Tibial nerve (tissue), 4 donors: ENCODE results near the gene GRXCR1. TPM values are rescaled to one million over a fixed set of nuclear protein-coding genes. Genes with fewer than 3 reads are reported as not detected.

Experiments
- DNase-seq, 2 donors: peaks; one replicate each; pipeline ENCODE4 v3.0.0-alpha.2; 2019; ENCODE audit warnings: low spot score in 2 of 2
- H3K27ac ChIP-seq, 4 donors: fragments of 200-600 bp; sonication (generic) in 3 of 4; one replicate each; pipeline ENCODE4 v1.5.1; 2017 to 2019; ENCODE audit warnings: mild to moderate bottlenecking in 1 of 4
- H3K27me3 ChIP-seq, 2 donors: fragments of 200-600 bp; sonication (generic) in 1 of 2; one replicate each; pipeline versions ENCODE4 v1.5.1 to v1.6.0; 2017 to 2019
- H3K36me3 ChIP-seq, 3 donors: fragments of 200-600 bp; sonication (generic); one replicate each; pipeline ENCODE4 v1.5.1; 2018 to 2019
- H3K4me1 ChIP-seq, 4 donors: fragments of 200-600 bp; sonication (generic) in 3 of 4; one replicate each; pipeline ENCODE4 v1.5.1; 2017 to 2019
- H3K4me3 ChIP-seq, 4 donors: fragments of 200-600 bp; sonication (generic) in 3 of 4; one replicate each; pipeline ENCODE4 v1.5.1; 2017 to 2019; ENCODE audit warnings: mild to moderate bottlenecking in 1 of 4, moderate library complexity in 1 of 4
- H3K9me3 ChIP-seq, 4 donors: fragments of 200-600 bp; sonication (generic) in 3 of 4; one replicate each; pipeline ENCODE4 v1.5.1; 2017 to 2019
- CTCF ChIP-seq, 5 experiments: fragments of 200-600 bp in 3 of 5; fragments of 450-650 bp in 2 of 5; sonication (generic) in 3 of 5; IDR thresholded peaks; one replicate each; pipeline ENCODE4 v1.5.1; 2016 to 2019; ENCODE audit warnings: antibody characterized with exemption in 5 of 5, mild to moderate bottlenecking in 3 of 5, moderate library complexity in 2 of 5
- EP300 ChIP-seq, 2 donors: sonication (generic); formaldehyde crosslinking; IDR thresholded peaks; one replicate each; pipeline ENCODE4 v1.6.1; 2017; ENCODE audit warnings: antibody characterized with exemption in 2 of 2, mild to moderate bottlenecking in 1 of 2
- POLR2A ChIP-seq, 2 donors: fragments of 450-650 bp; IDR thresholded peaks; one replicate each; pipeline ENCODE4 v1.6.1; 2017; ENCODE audit warnings: antibody characterized with exemption in 2 of 2, mild to moderate bottlenecking in 2 of 2, moderate library complexity in 2 of 2
- WGBS, 2 donors: methylation state at CpG; one replicate each; pipeline ENCODE4 v1.1.5; 2018; 5-methylcytosine and 5-hydroxymethylcytosine counted together
- total RNA-seq, 4 donors: library from RNA; depleted of rRNA; stranded (reverse); fragments of >200 nt; gene quantifications; one replicate each; pipeline ENCODE4 v1.1.0, GENCODE V29; 2016

GRXCR1 gene
- total RNA-seq, 4 donors from 2014 or later = not detected

- TF ChIP-seq EP300 (IDR thresholded peaks at IDR 0.05) (no peak), POLR2A (IDR thresholded peaks at IDR 0.05) (no peak), CTCF (IDR thresholded peaks at IDR 0.05) (peak; percentile 51 to 80 (median 70))
- WGBS, 2 donors = 14 to 16% methylated on average over 3 of the region's 3 CpGs
- no peaks in the 10 kb centered on the region for H3K4me1 ChIP-seq
- no peaks in the 10 kb centered on the region for H3K36me3 ChIP-seq
- peak; percentile 20 to 82 for DNase-seq
- H3K27me3 ChIP-seq = peaks cover 0 to 8% of the 10 kb centered on the region in 2 donors
- no peaks in the 10 kb centered on the region for H3K9me3 ChIP-seq
- H3K4me3 ChIP-seq = no peak overlapping the region
- H3K27ac ChIP-seq = no peak overlapping the region
Observed at GRCh38 chr4:42865572-42866189, 26.8 kb upstream of the GRXCR1 start.

GRCh38 chr4:42871261-42871660 lies 21.3 kb upstream of the GRXCR1 start:
- TF ChIP-seq CTCF (IDR thresholded peaks at IDR 0.05) = no peak
- no peak for TF ChIP-seq EP300 (IDR thresholded peaks at IDR 0.05)
- no peak overlapping the region for H3K4me3 ChIP-seq
- H3K4me1 ChIP-seq = no peaks in the 10 kb centered on the region
- H3K36me3 ChIP-seq = no peaks in the 10 kb centered on the region
- H3K9me3 ChIP-seq = no peaks in the 10 kb centered on the region
- H3K27me3 ChIP-seq = peaks cover 0 to 8% of the 10 kb centered on the region in 2 donors
- no peak overlapping the region for H3K27ac ChIP-seq
- WGBS, 2 donors = 61 to 70% methylated on average over 5 of the region's 5 CpGs
- no peak for DNase-seq

GRCh38 chr4:42871671-42872290 lies 20.7 kb upstream of the GRXCR1 start:
- H3K4me1 ChIP-seq = no peaks in the 10 kb centered on the region
- H3K27ac ChIP-seq = no peak overlapping the region
- TF ChIP-seq POLR2A (IDR thresholded peaks at IDR 0.05) = no peak
- no peak for TF ChIP-seq CTCF (IDR thresholded peaks at IDR 0.05)
- TF ChIP-seq EP300 (IDR thresholded peaks at IDR 0.05) = no peak
- WGBS, 2 donors = 46 to 65% methylated on average over 2 of the region's 2 CpGs
- H3K36me3 ChIP-seq = no peaks in the 10 kb centered on the region
- H3K9me3 ChIP-seq = no peaks in the 10 kb centered on the region
- no peak for DNase-seq
- no peak overlapping the region for H3K4me3 ChIP-seq
- H3K27me3 ChIP-seq = peaks cover 0 to 8% of the 10 kb centered on the region in 2 donors

GRCh38 chr4:42878863-42879262 lies 13.7 kb upstream of the GRXCR1 start:
- H3K27me3 ChIP-seq = no peaks in the 10 kb centered on the region
- no peaks in the 10 kb centered on the region for H3K9me3 ChIP-seq
- no peak overlapping the region for H3K4me3 ChIP-seq
- no peak for DNase-seq
- H3K4me1 ChIP-seq = no peaks in the 10 kb centered on the region
- WGBS, 2 donors = 13 to 25% methylated on average over 3 of the region's 3 CpGs
- TF ChIP-seq CTCF (IDR thresholded peaks at IDR 0.05) (no peak), POLR2A (IDR thresholded peaks at IDR 0.05) (no peak), EP300 (IDR thresholded peaks at IDR 0.05) (no peak)
- H3K27ac ChIP-seq = no peak overlapping the region
- no peaks in the 10 kb centered on the region for H3K36me3 ChIP-seq

GRCh38 chr4:42881253-42881652 lies 11.3 kb upstream of the GRXCR1 start:
- WGBS, 2 donors = 42 to 43% methylated on average over 2 of the region's 2 CpGs
- TF ChIP-seq EP300 (IDR thresholded peaks at IDR 0.05) = no peak
- no peak for TF ChIP-seq CTCF (IDR thresholded peaks at IDR 0.05)
- TF ChIP-seq POLR2A (IDR thresholded peaks at IDR 0.05) = no peak
- Histone ChIP-seq H3K4me3 (no peak overlapping the region), H3K36me3 (no peaks in the 10 kb centered on the region), H3K9me3 (peaks cover 0 to 10% (median 0%) of the 10 kb centered on the region in 4 donors), H3K4me1 (no peaks in the 10 kb centered on the region), H3K27me3 (no peaks in the 10 kb centered on the region), H3K27ac (no peak overlapping the region)
- no peak for DNase-seq
